HG03354 (cell line): Measurements from ENCODE around the gene FAM180B.

Source experiments
- ATAC-seq: cut with Tn5 transposase; IDR thresholded peaks from one replicate; pipeline ENCODE4 v1.9.1; 2021; ENCODE audit warnings: mild to moderate bottlenecking; ENCODE audit not compliant: unreplicated experiment, poor library complexity, severe bottlenecking

FAM180B gene

GRCh38 chr11:47565340-47566148 lies 20.9 kb upstream of the FAM180B start, which contains the start of gene PTPMT1:
PTPMT1 (plus strand) TSS chr11:47565599; CDS start chr11:47565623, 24 bp downstream.
- ATAC-seq = peak; percentile 87

- ATAC-seq = no peak
These were observed 20.3 kb upstream of the FAM180B start for GRCh38 chr11:47566149-47566698.

GRCh38 chr11:47569646-47570045 lies 16.8 kb upstream of the FAM180B start:
- no peak for ATAC-seq

GRCh38 chr11:47570651-47571356 lies 15.7 kb upstream of the FAM180B start:
- ATAC-seq = no peak

GRCh38 chr11:47571357-47571729 lies 15.1 kb upstream of the FAM180B start:
- ATAC-seq = no peak

GRCh38 chr11:47571895-47572294 lies 14.6 kb upstream of the FAM180B start:
- no peak for ATAC-seq

GRCh38 chr11:47572715-47573255 lies 13.7 kb upstream of the FAM180B start:
- no peak for ATAC-seq

- ATAC-seq = no peak
These were observed 13.2 kb upstream of the FAM180B start for GRCh38 chr11:47573321-47573720.

- no peak for ATAC-seq
These were observed 8.9 kb upstream of the FAM180B start for GRCh38 chr11:47577460-47578041.

GRCh38 chr11:47578524-47579494 lies 7.7 kb upstream of the FAM180B start, which contains the start of the genes KBTBD4 and NDUFS3:
KBTBD4 (minus strand) TSS chr11:47578970; CDS start chr11:47578951, 19 bp downstream.
NDUFS3 (plus strand) TSS chr11:47579074; CDS start chr11:47579092, 18 bp downstream.
- peak; percentile 94 for ATAC-seq

GRCh38 chr11:47583844-47584243 lies 2.6 kb upstream of the FAM180B start:
- no peak for ATAC-seq

GRCh38 chr11:47587039-47587716 lies 700 bp downstream of the FAM180B start:
- no peak for ATAC-seq

- ATAC-seq = no peak
These were observed 1.3 kb downstream of the FAM180B start for GRCh38 chr11:47587723-47588326.

- ATAC-seq = no peak
These were observed 2.6 kb downstream of the FAM180B start for GRCh38 chr11:47589118-47589517.

- ATAC-seq = no peak
These were observed 3.1 kb downstream of the FAM180B start for GRCh38 chr11:47589584-47589976.

GRCh38 chr11:47589977-47590861 lies 3.7 kb downstream of the FAM180B start:
- no peak for ATAC-seq

GRCh38 chr11:47591764-47592163 lies 5.3 kb downstream of the FAM180B start:
- no peak for ATAC-seq
